ENCODE results near the gene PCDHB15.
"Not testable (repeated sequence)": the region's sequence is repeated elsewhere in the genome, so short reads cannot be mapped to it uniquely, and the experiment has no call there.

PCDHB15 gene

DNA sequence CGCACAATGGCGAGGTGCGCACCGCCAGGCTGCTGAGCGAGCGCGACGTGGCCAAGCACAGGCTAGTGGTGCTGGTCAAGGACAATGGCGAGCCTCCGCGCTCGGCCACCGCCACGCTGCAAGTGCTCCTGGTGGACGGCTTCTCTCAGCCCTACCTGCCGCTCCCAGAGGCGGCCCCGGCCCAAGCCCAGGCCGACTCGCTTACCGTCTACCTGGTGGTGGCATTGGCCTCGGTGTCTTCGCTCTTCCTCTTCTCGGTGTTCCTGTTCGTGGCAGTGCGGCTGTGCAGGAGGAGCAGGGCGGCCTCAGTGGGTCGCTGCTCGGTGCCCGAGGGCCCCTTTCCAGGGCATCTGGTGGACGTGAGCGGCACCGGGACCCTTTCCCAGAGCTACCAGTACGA is 2.2 kb downstream of the PCDHB15 start:
- DNase-seq (ENCODE audit: low read depth in 4 of 4, low spot score in 1 of 4) = not testable (repeated sequence)

DNA sequence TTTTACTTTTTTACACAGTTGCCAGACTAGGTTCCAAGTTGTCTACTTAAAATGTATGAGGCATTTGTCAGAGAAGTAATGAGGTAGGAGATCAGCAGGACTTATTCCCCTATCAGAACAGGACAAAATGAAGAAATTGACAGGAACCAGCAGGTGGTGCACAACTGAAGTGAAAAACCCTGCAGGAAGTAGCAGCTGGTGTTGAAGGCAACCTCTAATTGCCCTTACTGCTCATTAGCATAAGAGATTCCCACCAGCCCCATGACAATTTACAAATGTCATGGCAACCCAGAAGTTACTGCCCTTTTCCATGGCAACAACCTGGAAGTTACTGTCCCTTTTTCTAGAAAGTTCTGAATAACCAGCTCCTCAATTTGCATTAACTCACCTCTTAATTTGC is 5.4 kb downstream of the PCDHB15 start:
- DNase-seq (ENCODE audit: low read depth in 4 of 4, low spot score in 1 of 4) = no peak

DNA sequence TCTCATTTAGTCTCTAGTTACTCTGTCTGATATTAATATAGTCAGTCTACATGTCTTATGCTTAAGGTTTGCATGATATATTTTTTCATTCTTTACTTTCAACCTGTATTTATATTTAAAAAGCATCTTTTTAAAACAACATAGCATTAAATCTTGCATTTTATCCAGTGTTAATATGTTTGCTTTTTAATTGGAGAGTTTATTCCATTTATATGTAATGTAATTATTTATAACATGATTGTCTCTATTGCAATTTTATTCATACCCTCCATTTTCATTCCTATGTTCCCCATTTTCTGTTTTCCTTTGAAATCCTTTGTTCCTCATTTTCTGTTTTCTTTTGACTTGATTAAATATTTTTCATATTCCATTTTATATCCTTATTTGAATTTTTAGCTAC is 13.3 kb downstream of the PCDHB15 start:
- DNase-seq (ENCODE audit: low read depth in 4 of 4, low spot score in 1 of 4) = no peak

DNA sequence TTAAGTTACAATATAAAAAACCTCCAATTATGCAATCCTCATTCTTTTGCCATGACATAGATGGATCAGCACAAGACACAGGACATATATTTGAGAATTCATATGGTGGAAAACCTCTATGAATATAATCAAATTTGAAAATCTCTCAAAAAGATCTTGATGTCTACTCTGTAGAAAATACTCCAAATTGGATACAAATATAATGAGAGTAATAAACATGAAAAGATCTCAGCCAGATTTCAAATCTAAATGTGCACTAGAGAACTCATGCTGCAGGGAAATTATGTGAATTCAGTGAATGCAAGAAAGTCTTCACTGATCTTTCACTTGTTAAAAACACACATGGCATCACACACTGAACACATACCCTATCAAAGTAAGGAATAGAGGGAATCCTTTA is 13.8 kb downstream of the PCDHB15 start:
- DNase-seq (ENCODE audit: low read depth in 4 of 4, low spot score in 1 of 4) = no peak

DNA sequence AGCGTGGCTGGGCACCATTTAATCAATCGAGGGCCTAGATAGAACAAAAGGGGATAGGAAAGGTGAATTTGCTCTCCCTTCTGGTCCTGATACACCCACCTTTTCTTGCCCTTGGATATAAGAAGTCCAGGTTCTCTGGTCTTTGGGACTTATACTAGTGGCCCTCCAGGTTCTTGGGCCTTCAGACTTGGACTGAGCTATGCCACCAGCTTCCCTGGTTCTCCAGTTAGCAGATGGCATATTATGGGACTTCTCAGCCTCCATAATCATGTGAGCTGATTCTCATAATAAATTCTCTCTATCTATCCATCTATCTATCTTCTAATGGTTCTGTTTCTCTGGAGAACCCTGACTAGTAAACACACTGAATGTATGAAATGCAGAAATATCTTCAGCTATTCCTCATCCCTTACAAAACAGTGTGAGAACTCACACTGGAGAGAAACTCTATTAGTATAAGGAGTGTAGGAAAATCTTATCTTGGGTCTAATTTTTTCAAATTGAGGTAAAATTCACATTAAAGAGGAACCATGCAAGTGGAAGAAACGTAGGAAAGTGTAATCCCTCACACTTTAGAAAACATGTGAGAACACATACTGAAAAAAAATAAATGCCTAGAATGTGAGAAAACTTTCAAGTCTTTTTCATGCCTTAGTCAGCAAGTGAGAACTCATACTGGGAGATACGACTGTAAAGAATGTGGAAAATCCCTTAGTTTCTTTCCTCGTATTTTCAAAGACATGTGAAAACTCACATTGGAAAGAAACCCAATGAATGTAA is 15.5 kb downstream of the PCDHB15 start:
- DNase-seq (ENCODE audit: low read depth in 4 of 4, low spot score in 1 of 4) = no peak

DNA sequence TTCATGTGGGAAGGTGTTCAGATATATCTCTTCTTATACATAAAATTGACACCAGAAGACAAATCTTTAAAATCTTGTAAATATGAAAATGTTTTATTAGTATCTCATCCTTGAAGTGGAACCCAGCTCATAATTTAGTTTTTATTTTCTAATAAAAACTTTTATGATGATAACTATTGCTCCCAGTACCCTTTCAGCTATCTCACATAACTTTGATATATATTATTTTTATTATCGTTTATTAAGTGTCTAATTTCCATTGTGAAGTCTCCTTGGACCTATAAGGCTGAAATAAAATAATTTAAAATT is 16.0 kb downstream of the PCDHB15 start:
- no peak for DNase-seq (ENCODE audit: low read depth in 4 of 4, low spot score in 1 of 4)

DNA sequence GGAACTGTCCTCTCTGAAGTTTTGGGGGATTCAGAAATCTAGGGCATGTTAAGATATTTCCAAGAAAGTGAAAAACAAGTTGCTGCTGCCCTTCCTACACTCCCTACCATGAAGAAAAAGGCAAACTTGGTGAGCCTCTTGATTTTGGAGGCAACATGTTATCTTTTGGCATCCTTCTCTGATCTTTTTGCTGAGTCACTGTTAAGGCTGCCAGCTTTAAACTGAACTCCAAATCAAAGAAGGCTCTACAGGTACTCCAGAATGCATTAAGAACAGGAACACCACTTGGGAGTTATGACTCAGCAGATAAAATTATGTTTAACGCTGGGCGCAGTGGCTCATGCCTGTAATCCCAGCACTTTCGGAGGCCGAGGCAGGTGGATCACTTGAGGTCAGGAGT is 24.0 kb downstream of the PCDHB15 start:
- DNase-seq (ENCODE audit: low read depth in 4 of 4, low spot score in 1 of 4) = no peak

DNA sequence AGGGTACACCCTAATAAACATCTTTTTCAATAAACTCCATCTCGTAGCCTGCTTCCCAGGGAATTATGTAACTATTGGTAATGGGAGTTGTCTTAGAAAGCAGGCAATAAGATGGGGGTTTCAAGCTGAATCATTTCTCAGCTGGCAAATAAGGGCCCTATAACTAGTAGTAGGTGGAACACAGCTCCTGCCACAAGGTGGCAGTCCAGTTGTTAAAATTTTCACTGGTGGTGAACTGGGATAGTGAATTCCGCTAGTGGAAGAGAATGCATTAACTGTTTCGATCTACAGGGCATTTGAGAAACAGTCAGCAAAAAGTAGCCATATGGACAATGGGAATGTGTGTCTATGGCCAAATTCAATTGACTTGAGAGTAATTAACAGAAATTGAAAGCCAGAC is 27.7 kb downstream of the PCDHB15 start:
- DNase-seq (ENCODE audit: low read depth in 4 of 4, low spot score in 1 of 4) = no peak

DNA sequence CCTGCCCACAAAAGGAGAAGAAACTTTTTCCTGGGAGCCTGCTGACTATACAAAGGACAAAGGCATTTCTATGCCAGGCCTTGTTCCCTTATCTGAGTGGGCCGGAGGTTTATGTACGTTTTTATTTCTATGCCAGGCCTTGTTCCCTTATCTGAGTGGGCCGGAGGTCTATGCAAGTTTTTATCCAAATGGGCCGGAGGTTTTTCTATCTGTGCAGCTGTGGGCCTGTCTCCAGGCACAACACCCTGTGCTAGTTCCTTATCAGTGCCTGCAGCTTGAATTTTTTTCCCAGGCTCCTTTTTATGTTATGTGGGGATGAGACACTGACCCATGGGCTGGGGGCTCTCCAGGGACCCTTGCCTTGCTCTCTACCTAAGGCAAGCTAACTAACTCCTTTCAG is 53.2 kb downstream of the PCDHB15 start:
- DNase-seq (ENCODE audit: low read depth in 4 of 4, low spot score in 1 of 4) = no peak

All from stimulated activated CD4-positive, alpha-beta T cell treated with anti-CD3 and anti-CD28 coated beads, Interleukin-1b, Interleukin-23, amount 100 ng/mL, for 24 hours (primary cell).